GM23248 (cell line): ENCODE results near the gene HDAC4. TPM values are rescaled to one million over a fixed set of nuclear protein-coding genes. Genes with fewer than 3 reads are reported as not detected.
A peak's percentile ranks its signal among the peaks of the same experiment; 100 is the strongest.

Experiments
- DNase-seq: peaks from one replicate; pipeline ENCODE4 v3.0.0-alpha.2; 2015
- H2AFZ ChIP-seq: fragments of 200-600 bp; sonication (generic); 2 replicates; pipeline ENCODE4 v1.6.1; 2016; ENCODE audit warnings: antibody characterized with exemption
- H3F3A ChIP-seq: fragments of 200-600 bp; sonication (generic); 2 replicates; pipeline ENCODE4 v1.6.1; 2016; ENCODE audit warnings: mild to moderate bottlenecking, antibody characterized with exemption, mixed run types; ENCODE audit not compliant: insufficient read depth
- H3K27ac ChIP-seq: fragments of 200-600 bp; sonication (generic); 2 replicates; pipeline ENCODE4 v1.5.1; 2016; ENCODE audit warnings: mild to moderate bottlenecking
- H3K27me3 ChIP-seq: fragments of 200-600 bp; sonication (generic); replicated peaks from 2 replicates; pipeline ENCODE4 v1.6.1; 2016; ENCODE audit warnings: mild to moderate bottlenecking; ENCODE audit not compliant: insufficient read depth
- H3K36me3 ChIP-seq: fragments of 200-600 bp; sonication (generic); 2 replicates; pipeline ENCODE4 v1.6.1; 2016; ENCODE audit warnings: low read depth, mild to moderate bottlenecking
- H3K4me1 ChIP-seq: fragments of 200-600 bp; sonication (generic); 2 replicates; pipeline ENCODE4 v1.6.1; 2016; ENCODE audit warnings: mild to moderate bottlenecking; ENCODE audit not compliant: insufficient read depth
- H3K4me2 ChIP-seq: fragments of 200-600 bp; sonication (generic); one replicate; pipeline ENCODE4 v1.6.1; 2016; ENCODE audit warnings: mild to moderate bottlenecking; ENCODE audit not compliant: unreplicated experiment
- H3K4me3 ChIP-seq: fragments of 200-600 bp; sonication (generic); 2 replicates; pipeline ENCODE4 v1.5.1; 2016; ENCODE audit warnings: mild to moderate bottlenecking
- H3K79me2 ChIP-seq: fragments of 200-600 bp; sonication (generic); 2 replicates; pipeline ENCODE4 v1.6.1; 2016; ENCODE audit warnings: mild to moderate bottlenecking; ENCODE audit not compliant: insufficient read depth
- H3K9ac ChIP-seq: fragments of 200-600 bp; sonication (generic); 2 replicates; pipeline ENCODE4 v1.6.1; 2016; ENCODE audit warnings: mild to moderate bottlenecking
- H3K9me2 ChIP-seq: fragments of 200-600 bp; sonication (generic); 2 replicates; pipeline ENCODE4 v1.6.1; 2016; ENCODE audit warnings: mixed run types, mild to moderate bottlenecking, moderate library complexity; ENCODE audit not compliant: insufficient read depth
- H3K9me3 ChIP-seq: fragments of 200-600 bp; sonication (generic); one replicate; pipeline ENCODE4 v1.6.1; 2017; ENCODE audit warnings: low read depth
- H4K20me1 ChIP-seq: fragments of 200-600 bp; sonication (generic); 2 replicates; pipeline ENCODE4 v1.6.0; 2016; ENCODE audit not compliant: insufficient read depth
- EZH2 ChIP-seq: fragments of 200-600 bp; sonication (generic); IDR thresholded peaks from 2 replicates; pipeline ENCODE4 v1.6.1; 2018; ENCODE audit warnings: antibody characterized with exemption, mild to moderate bottlenecking; ENCODE audit not compliant: insufficient read depth, poor library complexity, severe bottlenecking
- EZH2phosphoT487 ChIP-seq: fragments of 200-600 bp; sonication (generic); IDR thresholded peaks from 2 replicates; pipeline ENCODE4 v1.6.1; 2018; ENCODE audit warnings: antibody characterized with exemption, moderate library complexity, mild to moderate bottlenecking, low read depth; ENCODE audit not compliant: insufficient read depth
- WGBS, 2 experiments: methylation state at CpG; one replicate each; pipeline ENCODE4 v1.1.6; 2015 to 2017; ENCODE audit warnings: low lambda C conversion rate in 2 of 2, low coverage in 1 of 2; ENCODE audit errors: missing lambda C conversion rate in 2 of 2; 5-methylcytosine and 5-hydroxymethylcytosine counted together
- in situ Hi-C: fragments of 300-500 bp; cut with MboI; formaldehyde crosslinking; loops from 2 replicates; pipeline ENCODE4 v1.15.0; 2020
- polyA plus RNA-seq: library from polyadenylated mRNA; unstranded; fragments of >200 nt; fragmentation: Nextera tagmentation; extraction: Ambion mirVana; gene quantifications from 2 replicates; pipeline ENCODE4 v1.2.1, GENCODE V29; 2016
- total RNA-seq: library from RNA; depleted of rRNA; stranded (reverse); fragments of >200 nt; shearing (Covaris generic); gene quantifications from 2 replicates; pipeline ENCODE4 v1.2.3, GENCODE V29; 2014

The HDAC4 gene
- total and polyA plus RNA-seq, 2 experiments from 2014 or later = 2.1 to 6.3 TPM

- WGBS, 2 experiments = 46% methylated on average over 22 of the region's 22 CpGs
- H3K4me1 ChIP-seq = peaks cover 33% of the 10 kb centered on the region
- in situ Hi-C loops = no loop called here
- H3K9me3 ChIP-seq = no peaks in the 10 kb centered on the region
- TF ChIP-seq EZH2phosphoT487 = no peak
- no peaks in the 10 kb centered on the region for H3K9me2 ChIP-seq
- DNase-seq = peak; percentile 89
- H2AFZ ChIP-seq = peak overlapping the region; percentile 28; the same call in 1 of the 2 replicates
- H3K4me2 ChIP-seq = peak overlapping the region; percentile 38
- H3F3A ChIP-seq = peaks cover 5% of the 10 kb centered on the region; the same call in 1 of the 2 replicates
- H3K27ac ChIP-seq = peak overlapping the region; percentile 64
- peaks cover 66% of the 10 kb centered on the region for H3K79me2 ChIP-seq
- no peaks in the 10 kb centered on the region for H3K36me3 ChIP-seq
- no peaks in the 10 kb centered on the region for H3K27me3 ChIP-seq
- H3K4me3 ChIP-seq = no peak overlapping the region; the same call in 1 of the 2 replicates
- peak overlapping the region; percentile 26; the same call in 1 of the 2 replicates for H3K9ac ChIP-seq
- no peaks in the 10 kb centered on the region for H4K20me1 ChIP-seq
Measured at GRCh38 chr2:239267288-239267951, 133.4 kb downstream of the HDAC4 start.

DNA sequence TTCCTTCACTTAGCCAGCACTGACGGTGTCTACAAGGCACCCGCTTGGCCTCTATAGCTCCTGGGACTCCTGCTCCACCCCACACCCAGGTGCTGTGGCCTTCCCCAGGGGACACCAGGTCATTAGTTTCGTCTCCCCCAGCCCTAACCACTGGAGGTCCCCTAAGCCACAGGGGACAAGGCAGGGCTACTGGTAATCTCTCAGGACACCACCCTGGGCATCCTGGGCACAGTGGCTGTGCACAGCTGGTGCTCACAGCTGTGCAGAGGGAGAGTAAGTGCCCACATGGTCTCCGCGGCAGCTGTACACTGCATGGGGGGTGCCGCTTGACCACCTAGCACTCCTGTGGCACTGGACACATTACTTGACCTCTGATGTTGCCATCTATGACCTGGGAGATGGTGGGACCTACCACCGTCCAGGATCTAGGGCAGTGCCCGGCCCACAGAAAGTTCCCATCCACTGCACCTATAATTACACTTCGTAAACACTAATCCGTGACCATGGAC is 134.0 kb downstream of the HDAC4 start:
- Histone ChIP-seq H2AFZ (no peak overlapping the region), H3K27ac (peak overlapping the region; percentile 64), H3K4me2 (peak overlapping the region; percentile 38), H3K79me2 (peaks cover 66% of the 10 kb centered on the region), H3K36me3 (no peaks in the 10 kb centered on the region), H4K20me1 (no peaks in the 10 kb centered on the region), H3K4me1 (peaks cover 33% of the 10 kb centered on the region), H3K4me3 (no peak overlapping the region; the same call in 1 of the 2 replicates), H3K9ac (no peak overlapping the region), H3F3A (peaks cover 5% of the 10 kb centered on the region; the same call in 1 of the 2 replicates), H3K9me2 (no peaks in the 10 kb centered on the region), H3K27me3 (no peaks in the 10 kb centered on the region), H3K9me3 (no peaks in the 10 kb centered on the region)
- WGBS, 2 experiments = 91 to 96% methylated on average over 10 of the region's 10 CpGs
- in situ Hi-C loops = no loop called here
- DNase-seq = no peak
- no peak for TF ChIP-seq EZH2phosphoT487

GRCh38 chr2:239266434-239266766 is 134.4 kb downstream of the HDAC4 start:
- Histone ChIP-seq H3K4me1 (peaks cover 33% of the 10 kb centered on the region), H3K36me3 (no peaks in the 10 kb centered on the region), H3K27ac (no peak overlapping the region), H3K9ac (no peak overlapping the region), H3K4me3 (no peak overlapping the region), H3K9me3 (no peaks in the 10 kb centered on the region), H3K79me2 (peaks cover 66% of the 10 kb centered on the region), H3F3A (peaks cover 5% of the 10 kb centered on the region; the same call in 1 of the 2 replicates), H4K20me1 (no peaks in the 10 kb centered on the region), H3K4me2 (no peak overlapping the region), H3K9me2 (no peaks in the 10 kb centered on the region), H3K27me3 (no peaks in the 10 kb centered on the region), H2AFZ (no peak overlapping the region)
- no peak for TF ChIP-seq EZH2
- WGBS, 2 experiments = 97 to 100% methylated on average over 4 of the region's 4 CpGs
- no peak for DNase-seq
- in situ Hi-C loops = no loop called here

GRCh38 chr2:239265681-239266433 is 135.0 kb downstream of the HDAC4 start:
- TF ChIP-seq EZH2phosphoT487 = no peak
- TF ChIP-seq EZH2 = no peak
- H3K27me3 ChIP-seq = no peaks in the 10 kb centered on the region
- H3K9me2 ChIP-seq = no peaks in the 10 kb centered on the region
- no peak for DNase-seq
- no peak overlapping the region for H2AFZ ChIP-seq
- H3K9me3 ChIP-seq = no peaks in the 10 kb centered on the region
- H3K4me1 ChIP-seq = peaks cover 33% of the 10 kb centered on the region
- no peak overlapping the region for H3K9ac ChIP-seq
- H3K27ac ChIP-seq = 0 out of 2 replicates have a peak overlapping the region, but pooled peaks have one; percentile 5
- H3K79me2 ChIP-seq = peaks cover 62% of the 10 kb centered on the region
- no peaks in the 10 kb centered on the region for H4K20me1 ChIP-seq
- no peaks in the 10 kb centered on the region for H3K36me3 ChIP-seq
- peaks cover 5% of the 10 kb centered on the region; the same call in 1 of the 2 replicates for H3F3A ChIP-seq
- no peak overlapping the region for H3K4me3 ChIP-seq
- H3K4me2 ChIP-seq = no peak overlapping the region
- in situ Hi-C loops = no loop called here
- WGBS, 2 experiments = 90 to 91% methylated on average over 12 to 14 of the region's 14 CpGs
